Colon (tissue), 2 donors: ENCODE measurements around the gene GRIK3.

Source experiments
- FAIRE-seq: peaks from 2 replicates; lab custom pipeline; 2012; peaks lifted over from hg19 to GRCh38; lab: Jason Lieb, UNC
- donor health status: control.
- donor health status: control.

The GRIK3 gene

GRCh38 chr1:36874271-36875060, 159.8 kb downstream of the GRIK3 start:
- FAIRE-seq, result no peak

DNA sequence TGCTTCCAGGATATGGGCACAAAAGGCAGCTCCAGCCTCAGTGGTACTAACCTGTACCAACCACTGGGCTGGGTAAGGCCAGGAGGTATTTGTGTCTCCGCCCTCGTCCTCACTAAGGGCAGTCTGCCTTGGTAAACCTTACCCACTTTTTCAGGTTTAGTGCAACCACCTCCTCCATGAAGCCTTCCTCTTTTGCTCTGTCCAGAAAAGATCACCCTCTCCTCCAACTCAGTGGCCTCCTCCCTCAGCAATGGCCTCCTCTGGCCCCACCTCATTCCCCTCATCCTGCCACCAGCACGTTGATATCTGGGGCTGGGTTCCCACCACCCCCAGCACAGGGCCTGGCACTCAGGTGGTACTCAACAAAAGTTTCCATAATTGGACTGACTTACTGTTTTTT, 161.5 kb downstream of the GRIK3 start:
- no peak for FAIRE-seq

DNA sequence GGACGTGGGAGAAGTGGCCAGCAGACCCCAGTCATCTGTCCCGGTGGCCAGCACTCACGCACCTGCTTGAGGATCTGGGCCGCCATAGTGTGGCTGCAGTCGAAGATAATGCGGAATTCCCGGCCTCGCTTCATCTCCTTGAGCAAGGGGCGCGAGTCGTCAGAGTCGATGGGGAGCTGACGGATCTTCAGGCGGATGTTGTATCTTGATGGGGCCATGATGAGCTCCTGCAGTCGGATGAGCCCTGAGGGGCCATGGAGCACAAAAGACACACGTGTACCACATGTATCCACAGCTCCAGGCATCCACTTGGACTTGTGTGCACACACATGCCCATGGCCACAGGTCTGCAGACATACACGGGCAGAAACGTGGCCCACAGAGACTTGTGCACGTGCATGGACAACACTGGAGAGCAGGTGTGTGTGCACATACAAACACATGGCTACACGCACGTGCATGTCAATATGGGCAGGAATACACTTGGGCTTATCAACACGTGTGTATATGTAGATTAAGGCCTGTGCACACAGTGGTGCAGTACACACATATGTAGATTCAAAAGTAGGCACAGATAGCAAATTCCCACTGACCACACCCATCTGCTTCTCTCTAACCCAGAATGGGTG, 162.1 kb downstream of the GRIK3 start:
- FAIRE-seq, result no peak

DNA sequence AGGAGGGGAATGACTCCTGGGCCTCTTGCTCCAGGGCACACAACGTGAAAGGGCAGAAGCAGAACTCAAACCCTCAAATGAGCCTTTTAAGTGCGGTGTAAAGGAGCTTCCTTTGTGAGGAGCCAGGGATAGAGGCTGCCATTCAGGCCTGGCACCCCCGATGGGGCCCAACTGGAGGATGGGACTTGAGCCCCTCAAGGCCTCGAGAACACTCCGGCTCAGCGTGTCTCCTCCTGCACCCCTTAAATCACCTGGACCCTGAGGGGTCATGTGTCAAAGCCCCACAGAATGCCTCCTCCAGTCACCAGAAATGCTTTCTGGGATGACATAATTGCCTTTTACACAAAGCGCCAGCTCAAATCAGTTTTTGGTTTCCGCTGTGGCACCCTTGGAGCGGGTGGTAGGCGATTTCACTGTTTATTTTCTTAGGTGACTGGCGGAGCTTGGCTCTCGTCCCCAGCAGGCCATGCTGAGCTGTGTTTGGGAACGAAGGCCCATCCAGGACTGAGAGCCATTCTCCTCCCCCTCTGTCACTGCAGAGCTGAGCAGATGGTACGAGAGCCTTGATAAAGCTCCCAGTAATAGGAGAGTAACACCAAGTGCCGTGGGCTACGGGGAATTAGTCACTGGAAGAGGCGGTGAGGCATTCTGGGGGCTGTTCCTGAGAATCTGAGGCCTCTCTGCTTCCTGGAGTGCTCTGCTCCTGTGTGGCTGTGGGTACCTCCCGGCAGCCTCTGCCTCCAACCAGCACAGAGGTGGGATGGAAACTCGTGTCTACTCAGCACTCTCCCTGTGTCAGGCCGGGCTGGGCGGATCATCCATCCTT, 163.0 kb downstream of the GRIK3 start:
- FAIRE-seq, result no peak

DNA sequence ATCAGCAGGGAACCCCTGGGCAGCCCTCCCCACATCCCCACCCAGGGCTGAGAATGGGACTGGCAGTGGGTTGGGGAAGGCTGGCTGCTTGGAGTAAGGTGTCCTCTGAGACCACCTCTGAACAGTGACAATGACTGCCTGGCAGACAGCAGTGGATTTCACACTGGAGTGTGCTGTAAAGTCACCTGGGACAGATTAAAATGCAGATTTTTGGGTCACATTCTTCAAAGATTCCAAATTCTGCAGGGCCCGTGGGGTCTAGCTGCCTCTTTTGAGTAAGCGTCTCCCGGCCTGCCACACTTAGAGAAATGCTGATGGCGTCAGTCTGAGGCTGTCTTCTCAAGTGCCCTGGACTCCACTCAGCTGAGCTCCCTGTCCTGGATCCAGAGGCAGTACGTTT, 164.5 kb downstream of the GRIK3 start:
- no peak for FAIRE-seq

- FAIRE-seq, result no peak
These were observed 165.3 kb downstream of the GRIK3 start for GRCh38 chr1:36869054-36869453.

DNA sequence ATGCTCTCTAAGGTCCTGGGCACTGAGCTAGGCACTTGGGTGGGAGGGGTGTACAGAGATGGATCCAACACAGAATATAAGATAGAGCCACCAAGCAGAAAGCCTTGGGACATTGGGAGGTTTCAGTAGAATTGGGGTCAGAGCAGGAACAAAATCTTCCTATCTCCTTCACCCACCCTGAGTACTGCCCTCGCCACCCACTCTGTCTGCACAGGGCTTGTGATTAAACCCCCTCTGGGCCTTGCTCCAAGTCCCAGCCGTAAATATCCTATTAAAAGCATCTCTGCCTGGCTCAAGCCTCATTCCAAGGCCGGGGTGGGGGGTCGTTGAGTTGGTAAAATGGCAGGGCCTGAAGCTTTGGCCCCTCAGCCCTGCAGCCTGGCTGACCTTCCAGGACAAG, 166.7 kb downstream of the GRIK3 start:
- no peak for FAIRE-seq

DNA sequence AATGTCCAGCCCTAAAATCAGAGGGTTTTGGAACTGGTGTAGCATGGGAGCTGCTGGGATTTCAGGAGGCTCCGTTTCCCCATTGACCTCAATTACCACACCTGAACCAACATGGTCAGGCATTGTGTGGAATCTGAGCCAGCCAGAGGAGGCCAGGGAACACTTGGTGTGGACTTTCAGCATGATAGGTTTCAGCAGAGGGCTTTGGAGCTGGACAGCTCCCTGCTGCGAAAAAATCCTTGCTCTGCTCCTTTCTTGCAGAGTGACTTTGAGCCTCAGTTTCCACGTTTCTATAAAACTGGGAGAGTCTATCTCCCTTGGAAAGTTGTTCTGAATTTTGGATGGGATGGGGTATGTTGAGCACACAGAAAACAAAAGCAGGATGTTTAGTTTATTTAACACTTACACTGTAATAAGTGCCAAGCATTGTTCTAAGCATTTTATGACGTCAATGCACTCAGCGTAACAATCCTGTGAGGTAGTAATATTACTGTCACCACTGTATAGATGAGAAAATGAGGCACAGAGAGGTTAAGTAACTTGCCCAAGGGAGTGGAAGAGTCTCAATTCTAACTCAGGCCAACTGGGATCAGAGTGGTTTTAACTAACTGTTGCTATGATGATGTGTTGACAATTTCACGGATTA, 168.0 kb downstream of the GRIK3 start:
- no peak for FAIRE-seq

GRCh38 chr1:36865602-36865900, 168.8 kb downstream of the GRIK3 start:
- FAIRE-seq, result no peak

DNA sequence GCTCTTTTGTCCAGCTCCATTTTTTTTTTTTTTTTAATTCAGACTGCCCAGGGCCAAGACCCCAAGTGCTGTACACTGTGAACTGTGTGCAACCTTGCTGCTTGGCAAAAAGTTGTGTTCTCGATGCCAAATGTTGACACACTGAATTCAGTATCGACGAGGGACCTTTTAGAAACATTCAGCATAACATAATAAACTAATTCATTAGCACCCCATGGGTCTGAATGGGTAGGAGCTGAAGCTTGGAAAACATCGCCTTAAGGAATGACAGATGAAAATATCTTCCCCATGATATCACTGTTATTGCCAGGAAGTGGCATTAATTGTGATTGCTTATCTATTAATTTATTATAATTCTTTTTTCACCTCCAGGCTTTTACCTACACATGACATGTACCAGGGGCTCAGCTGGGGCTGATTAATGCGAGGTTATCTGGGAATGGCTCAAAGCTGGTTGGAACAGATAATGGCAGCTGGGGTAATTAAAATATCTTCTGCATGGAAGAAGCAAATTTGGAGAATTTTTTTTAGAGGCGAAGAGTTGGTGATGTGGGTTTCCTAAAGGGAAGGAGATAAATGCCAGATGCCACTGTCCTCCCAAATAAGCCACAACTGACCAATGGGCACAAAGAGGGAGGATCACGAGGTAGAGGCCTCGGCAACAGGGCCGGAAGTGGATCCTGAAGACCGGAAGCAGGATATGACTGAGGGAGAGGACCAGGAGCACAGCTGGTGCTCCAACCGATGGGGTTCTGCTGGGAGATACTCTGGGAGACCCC, 169.3 kb downstream of the GRIK3 start:
- FAIRE-seq, result no peak

DNA sequence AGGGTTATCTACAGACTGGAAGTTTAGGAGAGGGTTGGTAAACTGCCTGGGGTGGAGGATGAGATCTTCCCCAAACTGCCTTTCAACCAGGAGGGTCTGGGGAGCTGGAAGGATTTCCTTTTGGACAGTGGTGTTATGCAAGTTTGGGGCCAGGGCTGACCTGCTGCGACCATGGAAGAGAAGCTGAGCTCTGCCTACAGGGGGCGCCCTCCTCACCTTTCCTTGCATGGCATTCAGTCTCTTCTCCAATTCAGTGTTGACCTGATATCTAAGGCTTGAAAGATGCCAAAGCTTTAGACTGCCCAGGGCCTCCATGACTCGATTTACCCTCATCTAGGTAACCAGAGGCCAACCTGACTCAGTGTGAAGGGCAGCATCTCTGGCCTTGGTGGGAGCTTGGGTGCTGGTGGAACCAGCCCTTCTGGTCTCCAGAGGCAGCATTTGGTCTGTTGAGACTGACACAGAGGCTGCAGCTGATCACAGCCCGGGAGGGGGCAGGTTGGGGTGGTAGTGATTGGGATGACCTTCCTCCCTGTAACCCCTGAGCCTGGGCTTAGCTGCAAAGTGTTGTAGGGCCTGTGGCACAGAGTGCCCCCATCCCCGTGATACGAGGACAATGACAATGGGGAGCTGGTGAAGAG, 170.0 kb downstream of the GRIK3 start:
- FAIRE-seq, result no peak

GRCh38 chr1:36863500-36863899, 170.8 kb downstream of the GRIK3 start:
- no peak for FAIRE-seq

DNA sequence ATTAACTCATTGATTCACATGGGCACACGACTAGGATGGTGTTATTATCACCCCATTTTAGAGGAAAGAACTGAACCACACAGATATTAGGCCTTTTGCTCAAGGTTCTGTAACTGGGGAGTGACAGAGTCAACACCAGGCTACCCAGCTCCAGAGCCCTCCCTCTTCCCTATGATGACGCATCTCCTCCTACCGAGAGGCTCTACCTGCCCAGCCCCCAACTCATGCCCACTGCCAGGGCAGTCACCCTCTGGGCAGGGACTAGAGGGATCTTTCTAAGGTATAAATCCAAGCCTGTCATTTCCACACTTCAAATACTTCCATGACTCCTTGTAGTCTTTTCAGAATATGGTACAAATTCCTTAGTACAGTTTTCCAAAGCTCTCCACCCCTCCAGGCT, 171.3 kb downstream of the GRIK3 start:
- no peak for FAIRE-seq

DNA sequence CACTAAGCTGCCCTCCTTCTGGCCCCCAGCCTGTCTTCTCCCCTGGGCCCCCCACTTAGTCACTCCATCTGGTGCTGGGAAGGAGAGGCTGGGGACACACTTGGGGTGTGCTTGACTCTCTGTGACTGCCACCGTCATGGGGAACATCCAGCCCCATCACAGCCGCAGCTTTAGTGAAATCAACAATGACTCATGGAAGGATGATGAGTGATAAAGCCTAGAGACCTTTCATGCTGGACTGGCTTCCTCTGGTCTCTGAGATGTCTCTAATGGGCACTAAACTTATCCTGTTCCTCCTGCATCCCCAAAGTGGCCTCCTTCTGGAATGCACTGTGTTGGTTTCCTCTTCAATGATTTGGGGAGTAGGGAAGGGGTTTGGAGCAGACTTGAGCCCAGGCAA, 172.9 kb downstream of the GRIK3 start:
- no peak for FAIRE-seq

DNA sequence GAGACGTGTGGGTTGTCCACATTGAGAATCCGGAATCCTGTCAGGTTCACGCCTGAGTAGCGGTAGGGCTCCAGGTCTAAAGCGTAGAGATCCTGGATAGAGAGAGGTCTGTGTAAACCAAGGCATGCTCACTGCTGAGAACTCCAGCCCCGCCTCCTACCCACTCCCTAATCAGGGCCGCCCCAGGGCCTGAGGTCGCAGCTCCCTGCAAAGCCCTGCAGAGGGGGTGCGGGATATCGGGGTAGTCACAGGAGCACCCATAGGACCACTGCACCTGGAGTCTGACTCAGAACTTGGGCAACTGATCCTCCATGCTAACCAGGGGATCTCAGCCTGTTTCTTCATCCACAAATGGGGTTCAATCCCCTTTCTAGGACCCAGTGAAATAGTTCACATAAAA, 174.4 kb downstream of the GRIK3 start:
- FAIRE-seq, result no peak

- FAIRE-seq, result no peak
These were observed 175.3 kb downstream of the GRIK3 start for GRCh38 chr1:36858981-36859380.

DNA sequence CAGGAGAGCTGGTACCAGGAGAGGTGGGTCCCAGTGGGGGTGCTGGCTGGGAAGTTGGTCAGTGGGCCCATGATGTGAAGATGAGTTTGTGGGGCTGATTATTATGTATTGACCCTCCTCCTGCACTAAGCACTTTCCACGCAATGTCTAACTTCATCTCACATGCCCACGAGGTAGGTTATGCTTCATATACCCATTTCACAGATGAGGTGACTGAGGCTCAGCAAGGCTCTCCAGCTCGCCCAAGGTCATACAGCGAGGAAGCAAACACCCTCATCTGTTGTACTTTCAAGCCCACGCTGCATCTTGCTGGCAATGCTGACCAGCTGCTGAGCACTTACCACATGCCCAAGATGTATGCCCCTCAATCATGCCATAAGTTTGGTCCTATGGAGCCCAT, 175.8 kb downstream of the GRIK3 start:
- FAIRE-seq, result no peak

DNA sequence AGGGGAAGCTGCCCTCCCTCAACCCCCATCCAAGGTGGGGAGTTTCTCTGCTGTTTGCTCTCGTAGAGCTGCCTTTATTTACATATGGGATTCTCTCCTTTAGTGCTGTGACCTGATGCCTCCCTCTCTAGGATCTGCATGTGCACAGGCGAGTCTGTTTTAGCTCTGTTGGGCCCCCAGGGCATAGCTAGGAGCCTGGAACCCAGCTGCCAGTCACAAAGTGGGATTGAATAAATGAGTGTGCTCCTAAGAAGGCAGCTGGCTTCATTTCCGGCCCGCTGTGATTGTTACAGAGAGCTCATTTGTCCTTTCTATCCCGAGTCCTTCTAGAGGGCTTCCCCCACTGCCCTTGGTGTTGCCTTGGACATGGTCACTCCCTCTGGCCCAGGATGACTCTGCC, 176.6 kb downstream of the GRIK3 start:
- FAIRE-seq, result no peak

- no peak for FAIRE-seq
These were observed 178.4 kb downstream of the GRIK3 start for GRCh38 chr1:36855699-36856494.

- FAIRE-seq, result no peak
These were observed 180.7 kb downstream of the GRIK3 start for GRCh38 chr1:36853638-36854037.

- no peak for FAIRE-seq
These were observed 181.7 kb downstream of the GRIK3 start for GRCh38 chr1:36852586-36852985.
